ENCODE data around the gene ARMCX6. TPM values are rescaled to one million over a fixed set of nuclear protein-coding genes. Genes with fewer than 3 reads are reported as not detected.
"Not testable (repeated sequence)": the region's sequence is repeated elsewhere in the genome, so short reads cannot be mapped to it uniquely, and the experiment has no call there.

ARMCX6 gene
- total RNA-seq, 4 donors from 2014 or later: 13.6 to 28.6 (median 17.2) TPM

GRCh38 chrX:101655534-101655933 lies 37.7 kb upstream of the ARMCX6 start:
- WGBS, 2 donors: 62 to 64% methylated on average over 3 of the region's 3 CpGs
- DNase-seq (ENCODE audit: low spot score in 2 of 2): no peak
- no peak overlapping the region for H3K4me3 ChIP-seq (ENCODE audit: low read depth, poor library complexity, severe bottlenecking)
- intact Hi-C loops (cut with DNase I; ENCODE audit: low total_unique reads): no loop called here
- TF ChIP-seq CTCF (IDR thresholded peaks at IDR 0.05) (no peak), POLR2A (IDR thresholded peaks at IDR 0.05) (no peak)

GRCh38 chrX:101647716-101648115 lies 29.9 kb upstream of the ARMCX6 start:
- H3K4me3 ChIP-seq (ENCODE audit: low read depth, poor library complexity, severe bottlenecking); intact Hi-C loops (cut with DNase I; ENCODE audit: low total_unique reads); DNase-seq (ENCODE audit: low spot score in 2 of 2): not testable (repeated sequence)

- intact Hi-C loops (cut with DNase I; ENCODE audit: low total_unique reads): no loop called here
- H3K4me3 ChIP-seq (ENCODE audit: low read depth, poor library complexity, severe bottlenecking): no peak overlapping the region
- TF ChIP-seq POLR2A (IDR thresholded peaks at IDR 0.05) (no peak), CTCF (IDR thresholded peaks at IDR 0.05) (no peak)
- WGBS, 2 donors: 25 to 50% methylated on average over 1 of the region's 1 CpG
- DNase-seq (ENCODE audit: low spot score in 2 of 2): no peak
Measured at GRCh38 chrX:101642093-101642492, 24.3 kb upstream of the ARMCX6 start.

- no peak for TF ChIP-seq CTCF (IDR thresholded peaks at IDR 0.05)
- TF ChIP-seq POLR2A (IDR thresholded peaks at IDR 0.05): no peak
- intact Hi-C loops (cut with DNase I; ENCODE audit: low total_unique reads): no loop called here
- no peak for DNase-seq (ENCODE audit: low spot score in 2 of 2)
Measured at GRCh38 chrX:101639583-101639982, 21.8 kb upstream of the ARMCX6 start.

GRCh38 chrX:101619364-101619763 lies 1.6 kb upstream of the ARMCX6 start:
- no peak for DNase-seq (ENCODE audit: low spot score in 2 of 2)
- H3K4me3 ChIP-seq (ENCODE audit: low read depth, poor library complexity, severe bottlenecking): no peak overlapping the region
- no peak for TF ChIP-seq CTCF (IDR thresholded peaks at IDR 0.05)
- TF ChIP-seq POLR2A (IDR thresholded peaks at IDR 0.05): no peak
- intact Hi-C loops (cut with DNase I; ENCODE audit: low total_unique reads): no loop called here

More at GRCh38 chrX:101639583-101639982, 21.8 kb upstream of the ARMCX6 start:
- H3K4me3 ChIP-seq (ENCODE audit: low read depth, poor library complexity, severe bottlenecking): no peak overlapping the region

- WGBS, 2 donors: 22 to 43% methylated on average over 1 of the region's 1 CpG
- intact Hi-C loops (cut with DNase I; ENCODE audit: low total_unique reads): no loop called here
- TF ChIP-seq POLR2A (IDR thresholded peaks at IDR 0.05) (no peak), CTCF (IDR thresholded peaks at IDR 0.05) (no peak)
- H3K4me3 ChIP-seq (ENCODE audit: low read depth, poor library complexity, severe bottlenecking): no peak overlapping the region
- no peak for DNase-seq (ENCODE audit: low spot score in 2 of 2)
Measured at GRCh38 chrX:101605728-101606127, 12.1 kb downstream of the ARMCX6 start.

Measured in lower leg skin (tissue), 4 donors.